Astrocyte (in vitro differentiated cells and primary cell): ENCODE results near the gene ADH4.
A peak's percentile ranks its signal among the peaks of the same experiment; 100 is the strongest.

Experiments
- EZH2 ChIP-seq: IDR thresholded peaks from 2 replicates; pipeline ENCODE4 v1.6.1; 2012; ENCODE audit warnings: mild to moderate bottlenecking, low read length, inconsistent platforms; ENCODE audit not compliant: insufficient read depth
- TF ChIP-seq, protein P1 (sequence below): IDR thresholded peaks from 2 replicates; pipeline ENCODE4 v1.5.1; 2011; ENCODE audit warnings: low read depth, mild to moderate bottlenecking, inconsistent platforms, low read length, moderate library complexity; ENCODE audit not compliant: insufficient read depth

DNA sequence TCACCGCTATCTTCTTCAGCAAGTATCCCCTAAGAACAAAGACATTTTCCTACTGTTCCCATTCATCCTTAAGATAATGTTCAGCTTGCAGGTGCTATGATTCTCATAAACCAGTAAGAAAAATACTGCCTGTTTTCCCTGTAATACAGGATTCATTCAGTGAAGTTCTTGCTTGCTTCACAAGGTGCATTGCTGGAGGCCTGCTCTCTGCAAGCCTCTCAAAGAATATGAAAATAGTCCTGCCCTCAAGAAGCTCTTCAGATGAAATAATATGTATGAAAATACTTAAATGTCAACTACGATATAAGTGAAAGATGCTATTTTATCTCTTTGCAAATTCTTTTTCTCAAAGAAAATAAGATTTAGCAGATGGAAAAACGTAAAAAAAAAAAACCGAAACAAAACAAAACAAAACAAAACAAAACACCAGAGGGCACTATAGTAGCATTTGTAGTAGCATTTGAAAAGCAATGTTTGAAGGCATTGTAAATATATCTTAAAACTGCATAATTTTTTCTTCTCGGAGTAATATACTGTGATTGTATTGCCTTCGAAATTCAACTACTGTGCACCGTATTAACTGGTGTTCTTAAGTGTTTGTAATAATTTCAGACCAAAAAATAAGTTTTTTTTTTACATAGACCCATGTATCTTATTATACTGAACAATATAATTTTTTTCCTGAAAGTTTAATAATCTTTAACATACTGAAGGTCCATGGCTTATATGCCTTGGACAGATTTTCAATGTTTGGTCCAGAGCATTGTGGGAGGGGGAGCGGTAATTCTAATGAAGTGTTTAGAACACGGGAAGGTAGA lies 26.0 kb downstream of the ADH4 start:
- no peak for TF ChIP-seq EZH2
- TF ChIP-seq, protein P1, sequence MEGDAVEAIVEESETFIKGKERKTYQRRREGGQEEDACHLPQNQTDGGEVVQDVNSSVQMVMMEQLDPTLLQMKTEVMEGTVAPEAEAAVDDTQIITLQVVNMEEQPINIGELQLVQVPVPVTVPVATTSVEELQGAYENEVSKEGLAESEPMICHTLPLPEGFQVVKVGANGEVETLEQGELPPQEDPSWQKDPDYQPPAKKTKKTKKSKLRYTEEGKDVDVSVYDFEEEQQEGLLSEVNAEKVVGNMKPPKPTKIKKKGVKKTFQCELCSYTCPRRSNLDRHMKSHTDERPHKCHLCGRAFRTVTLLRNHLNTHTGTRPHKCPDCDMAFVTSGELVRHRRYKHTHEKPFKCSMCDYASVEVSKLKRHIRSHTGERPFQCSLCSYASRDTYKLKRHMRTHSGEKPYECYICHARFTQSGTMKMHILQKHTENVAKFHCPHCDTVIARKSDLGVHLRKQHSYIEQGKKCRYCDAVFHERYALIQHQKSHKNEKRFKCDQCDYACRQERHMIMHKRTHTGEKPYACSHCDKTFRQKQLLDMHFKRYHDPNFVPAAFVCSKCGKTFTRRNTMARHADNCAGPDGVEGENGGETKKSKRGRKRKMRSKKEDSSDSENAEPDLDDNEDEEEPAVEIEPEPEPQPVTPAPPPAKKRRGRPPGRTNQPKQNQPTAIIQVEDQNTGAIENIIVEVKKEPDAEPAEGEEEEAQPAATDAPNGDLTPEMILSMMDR = peak; percentile 10
